Testis (tissue), 2 donors: ENCODE results near the gene CNTLN.

Experiments used
- POLR2A ChIP-seq: fragments of 450-650 bp; IDR thresholded peaks from one replicate; pipeline ENCODE4 v1.6.1; 2017; ENCODE audit warnings: antibody characterized with exemption, mild to moderate bottlenecking, moderate library complexity
- TF ChIP-seq, protein P1 (sequence below), 3 experiments: fragments of 450-650 bp in 2 of 3; fragments of 200-600 bp in 1 of 3; sonication (generic) in 1 of 3; IDR thresholded peaks; one replicate each; pipeline ENCODE4 v1.5.1; 2016 to 2019; ENCODE audit warnings: antibody characterized with exemption in 3 of 3, mild to moderate bottlenecking in 2 of 3, moderate library complexity in 1 of 3

DNA sequence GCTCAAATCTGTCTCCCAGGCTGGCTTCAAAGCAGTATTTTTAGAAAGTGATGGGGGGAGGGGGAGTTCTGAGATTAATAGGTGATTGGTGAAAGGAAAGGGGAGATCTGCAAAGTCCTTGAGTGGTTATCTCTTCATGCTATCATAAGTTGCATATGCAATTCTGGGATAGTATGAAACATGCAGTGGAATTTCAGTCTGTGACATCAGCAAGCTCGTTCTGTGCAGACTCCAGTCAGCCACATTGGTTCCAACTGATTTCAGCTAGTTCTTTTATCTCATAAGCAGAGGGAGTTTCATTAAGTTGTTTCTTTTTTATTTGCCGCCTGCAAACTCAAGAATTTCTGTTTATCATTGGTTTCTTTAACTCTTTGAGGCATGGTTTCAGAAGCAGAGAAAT is 263.5 kb downstream of the CNTLN start:
- TF ChIP-seq, protein P1, sequence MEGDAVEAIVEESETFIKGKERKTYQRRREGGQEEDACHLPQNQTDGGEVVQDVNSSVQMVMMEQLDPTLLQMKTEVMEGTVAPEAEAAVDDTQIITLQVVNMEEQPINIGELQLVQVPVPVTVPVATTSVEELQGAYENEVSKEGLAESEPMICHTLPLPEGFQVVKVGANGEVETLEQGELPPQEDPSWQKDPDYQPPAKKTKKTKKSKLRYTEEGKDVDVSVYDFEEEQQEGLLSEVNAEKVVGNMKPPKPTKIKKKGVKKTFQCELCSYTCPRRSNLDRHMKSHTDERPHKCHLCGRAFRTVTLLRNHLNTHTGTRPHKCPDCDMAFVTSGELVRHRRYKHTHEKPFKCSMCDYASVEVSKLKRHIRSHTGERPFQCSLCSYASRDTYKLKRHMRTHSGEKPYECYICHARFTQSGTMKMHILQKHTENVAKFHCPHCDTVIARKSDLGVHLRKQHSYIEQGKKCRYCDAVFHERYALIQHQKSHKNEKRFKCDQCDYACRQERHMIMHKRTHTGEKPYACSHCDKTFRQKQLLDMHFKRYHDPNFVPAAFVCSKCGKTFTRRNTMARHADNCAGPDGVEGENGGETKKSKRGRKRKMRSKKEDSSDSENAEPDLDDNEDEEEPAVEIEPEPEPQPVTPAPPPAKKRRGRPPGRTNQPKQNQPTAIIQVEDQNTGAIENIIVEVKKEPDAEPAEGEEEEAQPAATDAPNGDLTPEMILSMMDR (IDR thresholded peaks at IDR 0.05) = no peak
- no peak for TF ChIP-seq POLR2A
